Measurements from ENCODE around the gene FMN1.

FMN1 gene

GRCh38 chr15:32899126-32899596 lies 295.4 kb downstream of the FMN1 start:
- no peak overlapping the region for H3K4me3 ChIP-seq (ENCODE audit: low read length)
- no peak for DNase-seq (ENCODE audit: low read depth)
- TF ChIP-seq CTCF (IDR thresholded peaks at IDR 0.05; ENCODE audit: insufficient read depth, low read depth, low read length, missing control alignments): no peak

- H3K4me3 ChIP-seq (ENCODE audit: low read length): no peak overlapping the region
- no peak for DNase-seq (ENCODE audit: low read depth)
- no peak for TF ChIP-seq CTCF (IDR thresholded peaks at IDR 0.05; ENCODE audit: insufficient read depth, low read depth, low read length, missing control alignments)
Observed at GRCh38 chr15:32898414-32898813, 296.1 kb downstream of the FMN1 start.

- no peak for DNase-seq (ENCODE audit: low read depth)
- TF ChIP-seq CTCF (IDR thresholded peaks at IDR 0.05; ENCODE audit: insufficient read depth, low read depth, low read length, missing control alignments): no peak
- no peak overlapping the region for H3K4me3 ChIP-seq (ENCODE audit: low read length)
Observed at GRCh38 chr15:32893421-32893820, 301.1 kb downstream of the FMN1 start.

GRCh38 chr15:32889214-32889613 lies 305.3 kb downstream of the FMN1 start:
- H3K4me3 ChIP-seq (ENCODE audit: low read length): no peak overlapping the region
- DNase-seq (ENCODE audit: low read depth): no peak
- TF ChIP-seq CTCF (IDR thresholded peaks at IDR 0.05; ENCODE audit: insufficient read depth, low read depth, low read length, missing control alignments): no peak

GRCh38 chr15:32888221-32888761 lies 306.2 kb downstream of the FMN1 start:
- no peak overlapping the region for H3K4me3 ChIP-seq (ENCODE audit: low read length)
- no peak for TF ChIP-seq CTCF (IDR thresholded peaks at IDR 0.05; ENCODE audit: insufficient read depth, low read depth, low read length, missing control alignments)
- peak; percentile 48 for DNase-seq (ENCODE audit: low read depth)

- no peak for DNase-seq (ENCODE audit: low read depth)
- H3K4me3 ChIP-seq (ENCODE audit: low read length): no peak overlapping the region
- TF ChIP-seq CTCF (IDR thresholded peaks at IDR 0.05; ENCODE audit: insufficient read depth, low read depth, low read length, missing control alignments): no peak
Observed at GRCh38 chr15:32887090-32887489, 307.4 kb downstream of the FMN1 start.

GRCh38 chr15:32886459-32886858 lies 308.1 kb downstream of the FMN1 start:
- no peak for TF ChIP-seq CTCF (IDR thresholded peaks at IDR 0.05; ENCODE audit: insufficient read depth, low read depth, low read length, missing control alignments)
- H3K4me3 ChIP-seq (ENCODE audit: low read length): no peak overlapping the region
- DNase-seq (ENCODE audit: low read depth): no peak

All from epithelial cell of esophagus (primary cell).